Mesenchymal stem cell (in vitro differentiated cells and primary cell): ENCODE results near the gene HTRA3.

ENCODE experiments used
- DNase-seq: peaks from one replicate; pipeline ENCODE4 v3.0.0-alpha.2; 2013
- H2AFZ ChIP-seq: one replicate; pipeline ENCODE4 v1.6.1; 2013; ENCODE audit warnings: low read depth, mild to moderate bottlenecking, control low read depth, inconsistent platforms, low read length, moderate library complexity
- H2AK5ac ChIP-seq: 2 replicates; pipeline ENCODE4 v1.6.1; 2013; ENCODE audit warnings: low read length, moderate library complexity, mild to moderate bottlenecking, inconsistent platforms; ENCODE audit not compliant: severe bottlenecking
- H2BK120ac ChIP-seq: one replicate; pipeline ENCODE4 v1.6.1; 2013; ENCODE audit warnings: low read depth, mild to moderate bottlenecking, inconsistent platforms, low read length, moderate library complexity
- H2BK12ac ChIP-seq, 2 experiments: one replicate each; pipeline ENCODE4 v1.6.1; 2013; ENCODE audit warnings: inconsistent platforms in 2 of 2, low read length in 2 of 2, mild to moderate bottlenecking in 2 of 2, moderate library complexity in 2 of 2, control low read depth in 1 of 2
- H2BK15ac ChIP-seq: one replicate; pipeline ENCODE4 v1.6.1; 2013; ENCODE audit warnings: mild to moderate bottlenecking, low read depth, inconsistent platforms; ENCODE audit not compliant: poor library complexity, severe bottlenecking
- H2BK5ac ChIP-seq: 2 replicates; pipeline ENCODE4 v1.6.1; 2013; ENCODE audit warnings: low read depth, mild to moderate bottlenecking, low read length, control low read depth, inconsistent platforms; ENCODE audit not compliant: poor library complexity, severe bottlenecking
- H3K14ac ChIP-seq, 2 experiments: one replicate each; pipeline ENCODE4 v1.6.1; 2013; ENCODE audit warnings: inconsistent platforms in 2 of 2, low read length in 2 of 2, control low read depth in 1 of 2, mild to moderate bottlenecking in 1 of 2, moderate library complexity in 1 of 2
- H3K18ac ChIP-seq, 2 experiments: one replicate each; pipeline ENCODE4 v1.6.1; 2013; ENCODE audit warnings: inconsistent platforms in 2 of 2, low read length in 2 of 2, control low read depth in 1 of 2, low read depth in 1 of 2, mild to moderate bottlenecking in 1 of 2
- H3K23ac ChIP-seq, 2 experiments: one replicate each; pipeline ENCODE4 v1.6.1; 2013; ENCODE audit warnings: inconsistent platforms in 2 of 2, low read length in 2 of 2, mild to moderate bottlenecking in 2 of 2, moderate library complexity in 2 of 2, control low read depth in 1 of 2
- H3K27ac ChIP-seq: 2 replicates; pipeline ENCODE4 v1.5.1; 2013; ENCODE audit warnings: mild to moderate bottlenecking, moderate library complexity, low read length, control low read depth, inconsistent platforms; ENCODE audit not compliant: poor library complexity, severe bottlenecking
- H3K27me3 ChIP-seq, 2 experiments: 2 replicates each; pipeline versions ENCODE4 v1.6.1 to v1.7.0; 2013; ENCODE audit warnings: low read length in 2 of 2, mild to moderate bottlenecking in 2 of 2, moderate library complexity in 2 of 2, control low read depth in 1 of 2, inconsistent platforms in 1 of 2; ENCODE audit not compliant: control insufficient read depth in 1 of 2, insufficient read depth in 1 of 2
- H3K36me3 ChIP-seq, 2 experiments: 2 replicates each; pipeline versions ENCODE4 v1.6.1 to v1.7.0; 2013; ENCODE audit warnings: low read length in 2 of 2, control low read depth in 1 of 2, inconsistent platforms in 1 of 2, low read depth in 1 of 2, mild to moderate bottlenecking in 1 of 2; ENCODE audit not compliant: insufficient read depth in 2 of 2, control insufficient read depth in 1 of 2
- H3K4ac ChIP-seq, 2 experiments: one replicate each; pipeline ENCODE4 v1.6.1; 2013; ENCODE audit warnings: inconsistent platforms in 2 of 2, low read length in 2 of 2, mild to moderate bottlenecking in 2 of 2, moderate library complexity in 2 of 2, control low read depth in 1 of 2, low read depth in 1 of 2
- H3K4me1 ChIP-seq: 2 replicates; pipeline ENCODE4 v1.6.1; 2013; ENCODE audit warnings: low read depth, low read length, control low read depth; ENCODE audit not compliant: control insufficient read depth, insufficient read depth
- H3K4me2 ChIP-seq: 2 replicates; pipeline ENCODE4 v1.6.1; 2013; ENCODE audit warnings: low read length, mild to moderate bottlenecking, inconsistent platforms; ENCODE audit not compliant: poor library complexity, severe bottlenecking
- H3K4me3 ChIP-seq, 2 experiments: 2 replicates each; pipeline versions ENCODE4 v1.5.1 to v1.7.0; 2013; ENCODE audit warnings: low read length in 2 of 2, mild to moderate bottlenecking in 2 of 2, control low read depth in 1 of 2, low read depth in 1 of 2; ENCODE audit not compliant: insufficient read depth in 1 of 2
- H3K79me1 ChIP-seq: replicated peaks from 2 replicates; pipeline ENCODE4 v1.6.1; 2013; ENCODE audit warnings: mild to moderate bottlenecking, control low read depth, low read length, inconsistent platforms; ENCODE audit not compliant: poor library complexity, severe bottlenecking
- H3K9ac ChIP-seq: 2 replicates; pipeline ENCODE4 v1.7.0; 2013; ENCODE audit warnings: mild to moderate bottlenecking, low read length, moderate library complexity
- H3K9me3 ChIP-seq: 2 replicates; pipeline ENCODE4 v1.7.0; 2013; ENCODE audit warnings: mild to moderate bottlenecking, low read length; ENCODE audit not compliant: control insufficient read depth
- H4K8ac ChIP-seq: one replicate; pipeline ENCODE4 v1.6.1; 2013; ENCODE audit warnings: inconsistent platforms, mild to moderate bottlenecking, low read length, moderate library complexity
- H4K91ac ChIP-seq: one replicate; pipeline ENCODE4 v1.6.1; 2013; ENCODE audit warnings: mild to moderate bottlenecking, low read length, inconsistent platforms
- WGBS: methylation state at CpG from one replicate; pipeline ENCODE4 v1.1.7; 2013; ENCODE audit warnings: mixed read lengths; 5-methylcytosine and 5-hydroxymethylcytosine counted together

Gene HTRA3

DNA sequence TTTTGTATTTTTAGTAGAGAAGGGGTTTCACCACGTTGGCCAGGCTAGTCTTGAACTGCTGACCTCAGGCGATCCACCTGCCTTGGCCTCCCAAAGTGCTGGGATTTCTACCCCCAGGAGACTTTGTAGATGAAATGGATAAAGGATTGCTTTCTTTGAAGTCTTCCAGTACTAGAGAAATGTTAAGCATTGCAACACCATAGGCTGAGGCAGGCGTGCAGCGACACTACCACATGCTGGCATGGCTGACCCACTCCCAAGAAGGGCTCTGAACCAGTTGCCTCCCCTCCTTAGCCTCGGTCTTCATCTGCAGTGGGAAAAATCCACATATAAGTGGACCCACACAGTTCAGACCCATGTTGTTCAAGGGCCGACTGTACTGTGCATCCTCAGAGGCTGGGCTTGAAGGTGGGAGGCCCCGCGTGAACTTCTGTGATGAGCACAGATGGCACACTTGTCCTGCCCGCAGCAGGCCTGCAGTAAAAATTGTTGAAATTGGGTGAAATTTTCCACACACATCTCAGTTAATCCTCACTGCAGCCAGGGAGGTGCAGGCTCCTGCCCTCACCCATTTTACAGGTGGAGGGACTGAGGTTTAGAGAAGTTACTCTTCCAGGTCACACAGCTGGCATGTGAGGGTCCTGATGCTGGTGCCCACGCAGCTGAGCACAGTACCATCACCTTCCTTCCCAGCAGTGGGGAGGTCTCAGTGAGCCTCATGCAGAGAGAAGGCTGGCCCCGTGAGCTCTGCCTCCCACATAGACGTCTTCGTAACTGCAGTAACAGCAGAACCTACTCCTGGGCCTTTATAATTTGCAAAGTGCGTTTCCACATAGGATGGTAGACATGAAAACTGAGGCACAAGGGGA lies 35.5 kb downstream of the HTRA3 start:
- no peak overlapping the region for H3K9ac ChIP-seq
- no peak overlapping the region for H2BK120ac ChIP-seq

DNA sequence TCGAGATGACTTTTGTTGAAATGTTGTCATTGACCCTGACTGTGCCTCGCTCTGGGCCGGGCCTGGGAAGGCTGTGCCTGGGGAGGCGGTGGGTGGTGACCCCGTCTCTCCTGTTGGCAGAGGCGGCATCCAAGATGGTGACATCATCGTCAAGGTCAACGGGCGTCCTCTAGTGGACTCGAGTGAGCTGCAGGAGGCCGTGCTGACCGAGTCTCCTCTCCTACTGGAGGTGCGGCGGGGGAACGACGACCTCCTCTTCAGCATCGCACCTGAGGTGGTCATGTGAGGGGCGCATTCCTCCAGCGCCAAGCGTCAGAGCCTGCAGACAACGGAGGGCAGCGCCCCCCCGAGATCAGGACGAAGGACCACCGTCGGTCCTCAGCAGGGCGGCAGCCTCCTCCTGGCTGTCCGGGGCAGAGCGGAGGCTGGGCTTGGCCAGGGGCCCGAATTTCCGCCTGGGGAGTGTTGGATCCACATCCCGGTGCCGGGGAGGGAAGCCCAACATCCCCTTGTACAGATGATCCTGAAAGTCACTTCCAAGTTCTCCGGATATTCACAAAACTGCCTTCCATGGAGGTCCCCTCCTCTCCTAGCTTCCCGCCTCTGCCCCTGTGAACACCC lies 36.4 kb downstream of the HTRA3 start:
- peak overlapping the region in 1 of 2 experiments; percentile 42 for H3K18ac ChIP-seq
- no peaks in the 10 kb centered on the region for H3K9me3 ChIP-seq
- H2BK15ac ChIP-seq, result no peak overlapping the region
- peak overlapping the region; percentile 0 for H3K9ac ChIP-seq
- no peak overlapping the region for H2BK120ac ChIP-seq
- H2BK5ac ChIP-seq, result no peak overlapping the region
- H3K36me3 ChIP-seq, result no peaks in the 10 kb centered on the region
- no peak overlapping the region for H2AK5ac ChIP-seq
- no peak overlapping the region for H3K23ac ChIP-seq
- H3K14ac ChIP-seq, result peak overlapping the region in 1 of 2 experiments; percentile 2
- no peaks in the 10 kb centered on the region for H3K79me1 ChIP-seq
- 91% methylated on average over 35 of the region's 35 CpGs for WGBS
- no peak overlapping the region for H3K4me3 ChIP-seq
- no peak for DNase-seq
- H4K91ac ChIP-seq, result no peak overlapping the region
- H4K8ac ChIP-seq, result peak overlapping the region; percentile 27
- H3K27ac ChIP-seq, result no peak overlapping the region
- H3K4me1 ChIP-seq, result peaks cover 21% of the 10 kb centered on the region
- no peak overlapping the region for H2AFZ ChIP-seq
- peaks cover 18 to 22% of the 10 kb centered on the region in 2 experiments for H3K27me3 ChIP-seq
- H3K4ac ChIP-seq, result no peak overlapping the region
- peak overlapping the region in 1 of 2 experiments; percentile 6 for H2BK12ac ChIP-seq
- H3K4me2 ChIP-seq, result no peak overlapping the region

More for the DNA sequence above, 35.5 kb downstream of the HTRA3 start:
- Histone ChIP-seq H3K4me1 (peaks cover 21% of the 10 kb centered on the region), H4K91ac (peak overlapping the region; percentile 47), H4K8ac (no peak overlapping the region), H2BK5ac (no peak overlapping the region), H3K9me3 (no peaks in the 10 kb centered on the region), H2BK12ac (peak overlapping the region in 1 of 2 experiments; percentile 6), H3K18ac (no peak overlapping the region), H2AFZ (no peak overlapping the region), H3K14ac (no peak overlapping the region), H3K36me3 (no peaks in the 10 kb centered on the region), H3K27me3 (peaks cover 8 to 15% of the 10 kb centered on the region in 2 experiments), H3K4me3 (no peak overlapping the region), H2AK5ac (no peak overlapping the region), H3K79me1 (no peaks in the 10 kb centered on the region), H3K4me2 (no peak overlapping the region), H2BK15ac (no peak overlapping the region), H3K4ac (peak overlapping the region in 1 of 2 experiments; percentile 4), H3K27ac (no peak overlapping the region), H3K23ac (no peak overlapping the region)
- 89% methylated on average over 13 of the region's 14 CpGs for WGBS
- DNase-seq, result no peak

DNA sequence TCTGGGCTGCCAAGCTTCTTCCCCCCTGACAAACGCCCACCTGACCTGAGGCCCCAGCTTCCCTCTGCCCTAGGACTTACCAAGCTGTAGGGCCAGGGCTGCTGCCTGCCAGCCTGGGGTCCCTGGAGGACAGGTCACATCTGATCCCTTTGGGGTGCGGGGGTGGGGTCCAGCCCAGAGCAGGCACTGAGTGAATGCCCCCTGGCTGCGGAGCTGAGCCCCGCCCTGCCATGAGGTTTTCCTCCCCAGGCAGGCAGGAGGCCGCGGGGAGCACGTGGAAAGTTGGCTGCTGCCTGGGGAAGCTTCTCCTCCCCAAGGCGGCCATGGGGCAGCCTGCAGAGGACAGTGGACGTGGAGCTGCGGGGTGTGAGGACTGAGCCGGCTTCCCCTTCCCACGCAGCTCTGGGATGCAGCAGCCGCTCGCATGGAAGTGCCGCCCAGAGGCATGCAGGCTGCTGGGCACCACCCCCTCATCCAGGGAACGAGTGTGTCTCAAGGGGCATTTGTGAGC lies 37.0 kb downstream of the HTRA3 start:
- H2BK15ac ChIP-seq, result no peak overlapping the region
- H3K9me3 ChIP-seq, result no peaks in the 10 kb centered on the region
- peaks cover 24 to 27% of the 10 kb centered on the region in 2 experiments for H3K27me3 ChIP-seq
- no peak overlapping the region for H3K4ac ChIP-seq
- H3K23ac ChIP-seq, result no peak overlapping the region
- peaks cover 22% of the 10 kb centered on the region for H3K4me1 ChIP-seq
- WGBS, result 84% methylated on average over 16 of the region's 16 CpGs
- H3K9ac ChIP-seq, result peak overlapping the region; percentile 0
- no peak overlapping the region for H2AK5ac ChIP-seq
- H3K18ac ChIP-seq, result no peak overlapping the region
- no peak overlapping the region for H2BK5ac ChIP-seq
- no peak overlapping the region for H4K8ac ChIP-seq
- peak overlapping the region in 1 of 2 experiments; percentile 2 for H3K14ac ChIP-seq
- H3K4me3 ChIP-seq, result no peak overlapping the region
- DNase-seq, result no peak
- H3K36me3 ChIP-seq, result no peaks in the 10 kb centered on the region
- peak overlapping the region in 1 of 2 experiments; percentile 6 for H2BK12ac ChIP-seq
- H3K79me1 ChIP-seq, result no peaks in the 10 kb centered on the region
- H4K91ac ChIP-seq, result peak overlapping the region; percentile 28
- no peak overlapping the region for H2AFZ ChIP-seq
- no peak overlapping the region for H3K4me2 ChIP-seq
- H2BK120ac ChIP-seq, result no peak overlapping the region
- no peak overlapping the region for H3K27ac ChIP-seq

DNA sequence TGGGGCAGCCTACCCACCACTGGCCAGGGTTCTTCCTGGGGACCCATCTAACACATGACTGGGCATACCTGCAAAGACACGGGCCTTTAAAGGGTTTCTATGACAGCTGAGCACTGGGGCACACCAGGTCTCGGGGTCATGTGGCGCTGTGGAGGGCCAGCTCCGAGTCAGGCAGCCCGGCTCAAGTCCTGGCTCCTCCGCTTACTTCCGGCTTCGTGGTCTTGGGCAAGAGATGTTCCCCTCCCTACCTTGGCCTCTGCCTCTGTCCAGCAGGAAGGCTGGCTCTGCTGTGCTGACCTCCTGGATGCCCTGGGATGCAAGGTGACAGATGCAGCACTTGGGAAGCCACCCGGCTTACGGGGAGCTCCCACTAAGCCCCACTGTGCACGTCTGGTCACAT lies 37.6 kb downstream of the HTRA3 start:
- Histone ChIP-seq H3K36me3 (no peaks in the 10 kb centered on the region), H2BK120ac (no peak overlapping the region), H3K23ac (no peak overlapping the region), H2BK5ac (no peak overlapping the region), H3K4ac (no peak overlapping the region), H3K27ac (no peak overlapping the region), H4K8ac (no peak overlapping the region), H3K79me1 (no peaks in the 10 kb centered on the region), H3K18ac (no peak overlapping the region), H2BK15ac (no peak overlapping the region), H3K4me1 (peaks cover 23% of the 10 kb centered on the region), H3K27me3 (peaks cover 27 to 29% of the 10 kb centered on the region in 2 experiments), H2AFZ (no peak overlapping the region), H2AK5ac (no peak overlapping the region), H2BK12ac (no peak overlapping the region), H3K9ac (no peak overlapping the region), H4K91ac (no peak overlapping the region), H3K9me3 (peaks cover 1% of the 10 kb centered on the region), H3K4me2 (no peak overlapping the region), H3K14ac (no peak overlapping the region), H3K4me3 (no peak overlapping the region)
- 91% methylated on average over 11 of the region's 11 CpGs for WGBS
- DNase-seq, result no peak
